HG02852 (cell line): ENCODE data around the gene CHID1.

Source experiments
- ATAC-seq: cut with Tn5 transposase; IDR thresholded peaks from one replicate; pipeline ENCODE4 v1.9.1; 2021; ENCODE audit warnings: mild to moderate bottlenecking, moderate library complexity; ENCODE audit not compliant: unreplicated experiment

CHID1 gene

GRCh38 chr11:910044-910588 lies 494 bp downstream of the CHID1 start:
- peak; percentile 4 for ATAC-seq

GRCh38 chr11:909406-909805 lies 1.2 kb downstream of the CHID1 start:
- ATAC-seq, result no peak

- no peak for ATAC-seq
Measured at GRCh38 chr11:908273-908672, 2.3 kb downstream of the CHID1 start.

- no peak for ATAC-seq
Measured at GRCh38 chr11:907668-908067, 2.9 kb downstream of the CHID1 start.

DNA sequence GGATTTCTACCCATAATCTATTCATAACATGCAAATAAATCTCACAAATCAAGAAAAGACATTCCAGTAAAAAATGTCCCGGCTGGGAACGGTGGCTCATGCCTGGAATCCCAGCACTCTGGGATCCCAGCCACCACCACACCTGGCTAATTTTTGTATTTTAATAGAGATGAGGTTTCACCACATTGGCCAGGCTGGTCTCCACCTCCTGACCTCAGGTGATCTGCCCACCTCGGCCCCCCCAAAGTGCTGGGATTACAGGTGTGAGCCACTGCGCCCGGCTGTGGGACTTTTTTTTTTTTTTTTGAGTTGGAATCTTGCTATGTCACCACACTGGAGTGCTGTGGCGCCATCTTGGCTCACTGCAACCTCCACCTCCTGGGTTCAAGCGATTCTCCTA lies 4.7 kb downstream of the CHID1 start:
- no peak for ATAC-seq

DNA sequence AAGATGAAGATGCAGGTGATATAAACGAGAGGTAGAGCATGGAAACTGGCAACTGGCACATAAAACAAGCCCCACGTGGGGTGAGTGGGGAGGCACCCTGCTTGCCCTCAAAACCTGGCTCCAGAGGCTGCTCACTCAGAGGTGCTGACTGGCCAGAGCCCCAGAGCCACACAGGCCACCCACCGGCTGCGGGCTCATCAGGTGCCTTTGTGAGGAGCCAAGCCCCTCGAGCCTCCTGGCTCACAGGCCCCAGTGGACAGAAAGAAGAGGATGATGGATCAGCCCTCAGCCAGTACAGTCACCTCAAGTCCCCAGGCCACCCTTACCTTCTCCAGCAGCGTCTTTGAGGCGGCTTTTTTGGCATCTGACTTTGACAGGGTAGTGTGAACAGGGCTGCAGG lies 6.2 kb downstream of the CHID1 start:
- no peak for ATAC-seq

- no peak for ATAC-seq
Measured at GRCh38 chr11:901452-902061, 9.1 kb downstream of the CHID1 start.

DNA sequence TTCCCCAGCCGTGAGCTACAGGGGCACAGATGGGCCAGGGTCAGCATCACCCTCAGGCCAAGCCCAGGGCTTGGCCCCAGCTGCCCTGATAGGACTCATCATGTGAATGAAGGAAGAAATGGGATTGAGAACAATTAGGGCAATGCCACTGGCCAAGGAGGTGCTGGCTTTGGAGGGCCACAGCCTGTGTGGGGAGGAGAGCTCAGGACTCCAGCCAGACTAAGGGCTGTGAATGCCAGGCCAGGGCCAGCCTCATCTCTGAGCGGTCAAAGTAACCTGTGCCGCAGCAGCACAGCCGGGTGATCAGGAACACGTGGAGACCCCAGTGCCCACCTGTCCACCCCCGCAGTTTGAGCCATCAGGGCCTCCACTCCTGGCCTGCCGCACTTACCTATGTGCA lies 10.1 kb downstream of the CHID1 start:
- ATAC-seq, result no peak

- no peak for ATAC-seq
Measured at GRCh38 chr11:899724-900123, 10.9 kb downstream of the CHID1 start.

- ATAC-seq, result no peak
Measured at GRCh38 chr11:898540-899190, 11.9 kb downstream of the CHID1 start.

DNA sequence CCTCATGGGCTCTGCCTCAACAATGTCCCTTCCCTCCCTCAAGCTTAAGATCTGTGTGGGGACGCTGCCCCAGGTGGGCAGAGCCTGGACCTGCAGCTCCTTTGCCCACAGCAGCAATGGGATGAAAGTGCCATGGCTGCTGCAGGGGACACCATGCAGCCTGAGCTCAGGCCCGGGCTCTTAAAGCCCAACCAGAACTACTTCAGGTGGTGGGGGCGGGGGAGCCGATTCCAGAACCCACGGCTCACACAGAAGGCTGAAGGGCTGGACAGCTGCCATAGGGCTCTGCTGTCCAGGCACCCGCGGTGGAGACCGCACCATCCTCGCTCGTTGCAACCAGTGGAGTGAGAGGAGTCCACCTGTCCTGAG lies 12.5 kb downstream of the CHID1 start:
- no peak for ATAC-seq

DNA sequence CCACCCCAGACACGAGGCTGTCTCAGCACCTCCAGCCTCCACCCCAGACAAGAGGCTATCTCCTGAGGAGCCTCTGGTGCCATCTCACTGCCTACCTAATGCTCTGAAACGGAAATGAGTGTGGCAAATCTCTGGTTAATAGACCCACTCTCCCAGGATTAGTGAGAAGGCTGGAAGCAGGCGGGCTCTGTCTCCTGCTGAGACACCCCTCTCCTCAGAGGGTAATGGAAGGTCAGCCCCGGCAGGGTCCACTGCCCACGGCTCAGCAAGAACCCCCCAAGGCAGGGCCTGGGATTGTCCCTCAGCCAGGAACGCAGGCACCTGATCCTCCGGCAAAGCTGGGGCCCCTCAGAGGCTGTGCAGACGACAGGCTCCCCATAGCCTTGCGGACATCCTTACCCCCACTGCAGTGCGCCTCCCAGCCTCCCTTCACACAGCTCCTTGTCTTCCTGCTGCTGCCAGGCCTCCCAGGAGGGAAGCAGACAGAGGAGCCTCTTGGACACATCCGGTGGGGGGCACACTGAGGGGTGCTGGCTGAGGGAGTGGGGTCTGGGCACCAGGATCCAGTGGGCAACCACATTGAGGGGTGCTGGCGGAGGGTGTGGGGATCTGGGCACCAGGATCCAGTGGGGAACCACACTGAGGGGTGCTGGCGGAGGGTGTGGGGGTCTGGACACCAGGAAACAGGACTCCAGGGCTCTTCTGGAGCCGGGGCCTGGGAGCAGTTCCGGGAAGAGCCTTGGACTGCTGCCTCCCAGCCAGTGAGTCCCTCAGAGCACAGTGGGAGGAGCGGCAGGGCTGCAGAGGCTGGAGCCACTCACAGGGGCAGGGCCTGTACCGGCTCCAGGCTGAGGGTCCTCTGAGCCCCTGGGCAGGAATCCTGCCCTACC lies 13.1 kb downstream of the CHID1 start:
- no peak for ATAC-seq

DNA sequence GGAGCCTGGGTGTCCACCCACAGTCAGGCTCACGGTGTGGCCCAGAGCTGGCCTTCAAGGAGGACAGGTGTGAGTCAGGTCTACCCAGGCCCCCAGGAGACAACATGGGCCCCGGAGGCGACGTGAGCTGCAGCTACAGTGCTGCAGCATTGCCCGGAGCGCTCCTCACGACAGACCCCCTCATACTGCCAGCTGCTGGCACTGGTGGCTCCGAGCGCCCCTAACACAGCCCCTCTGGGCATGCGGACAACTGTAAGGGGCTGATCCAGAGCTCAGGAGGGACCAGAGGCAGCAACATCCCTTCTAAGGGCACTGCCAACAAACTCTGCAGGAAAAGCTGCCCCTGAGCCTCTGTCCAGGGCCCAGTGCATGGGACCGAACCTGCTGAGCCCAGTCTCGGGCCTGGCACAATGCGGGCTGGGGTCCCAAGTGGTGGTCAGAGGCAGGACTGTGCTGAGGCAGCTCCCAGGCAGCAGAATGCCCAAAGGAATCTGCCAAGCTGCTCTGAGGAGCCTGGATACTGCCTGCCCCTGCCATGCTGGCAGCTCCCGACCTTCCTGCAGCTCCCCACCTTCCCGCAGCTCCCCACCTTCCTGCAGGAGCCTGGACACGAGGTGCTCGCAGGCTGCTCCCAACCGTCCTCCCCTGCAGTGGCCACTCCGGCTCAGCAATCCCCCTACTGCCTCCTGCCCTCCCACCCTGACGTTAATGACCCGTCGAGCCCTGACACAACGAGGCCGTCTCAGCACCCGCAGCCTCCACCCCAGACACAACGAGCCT lies 15.1 kb downstream of the CHID1 start:
- no peak for ATAC-seq

GRCh38 chr11:894575-895201 lies 15.9 kb downstream of the CHID1 start:
- no peak for ATAC-seq

- ATAC-seq, result no peak
Measured at GRCh38 chr11:893008-893654, 17.5 kb downstream of the CHID1 start.

- no peak for ATAC-seq
Measured at GRCh38 chr11:890794-891540, 19.6 kb downstream of the CHID1 start.

DNA sequence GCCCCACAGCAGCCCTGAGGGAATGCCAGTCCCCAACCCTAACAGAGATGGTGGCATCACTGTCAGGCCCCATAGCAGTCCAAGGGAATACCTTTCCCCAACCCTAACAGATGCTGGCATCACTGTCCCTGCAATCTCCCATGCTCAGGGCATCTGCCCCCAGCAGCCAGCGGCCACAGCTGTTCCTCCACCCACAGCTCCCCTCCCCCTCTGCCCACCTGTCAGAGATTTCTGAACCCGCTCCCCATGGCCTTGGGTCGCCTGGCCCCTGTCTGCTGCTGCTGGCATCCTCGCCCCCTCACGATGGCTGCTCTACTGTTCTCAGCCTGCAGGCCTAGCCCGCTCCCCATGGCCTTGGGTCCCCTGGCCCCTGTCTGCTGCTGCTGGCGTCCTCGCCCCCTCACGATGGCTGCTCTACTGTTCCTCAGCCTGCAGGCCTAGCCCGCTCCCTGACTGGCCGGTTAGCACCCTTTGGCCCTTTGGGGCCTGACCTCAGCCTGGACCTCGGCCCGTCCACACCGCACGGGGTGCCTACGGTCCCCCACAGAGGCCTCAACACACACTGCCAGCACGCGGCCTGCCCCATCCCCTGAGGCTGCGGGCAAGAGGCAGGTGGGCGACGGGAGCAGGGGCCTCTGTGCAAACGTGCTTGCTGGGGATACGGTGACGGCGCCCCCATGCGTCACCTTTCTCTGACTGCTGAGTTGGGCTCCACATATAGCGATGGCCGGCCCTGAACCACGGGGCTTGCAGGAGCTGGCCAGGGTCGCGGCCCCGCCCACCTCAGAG lies 20.7 kb downstream of the CHID1 start:
- ATAC-seq, result no peak

- ATAC-seq, result no peak
Measured at GRCh38 chr11:889257-889656, 21.4 kb downstream of the CHID1 start.
